SIG-M5 treated with dmso at 0.1 percent for 504 hours (cell line): ENCODE data around the gene PIWIL4.
A peak's percentile ranks its signal among the peaks of the same experiment; 100 is the strongest.
"Not testable (repeated sequence)": the region's sequence is repeated elsewhere in the genome, so short reads cannot be mapped to it uniquely, and the experiment has no call there.

Source experiments
- DNase-seq: peaks from one replicate; lab custom pipeline; 2025; ENCODE audit not compliant: unreplicated experiment; lab: John Stamatoyannopoulos, UW

Gene PIWIL4

DNA sequence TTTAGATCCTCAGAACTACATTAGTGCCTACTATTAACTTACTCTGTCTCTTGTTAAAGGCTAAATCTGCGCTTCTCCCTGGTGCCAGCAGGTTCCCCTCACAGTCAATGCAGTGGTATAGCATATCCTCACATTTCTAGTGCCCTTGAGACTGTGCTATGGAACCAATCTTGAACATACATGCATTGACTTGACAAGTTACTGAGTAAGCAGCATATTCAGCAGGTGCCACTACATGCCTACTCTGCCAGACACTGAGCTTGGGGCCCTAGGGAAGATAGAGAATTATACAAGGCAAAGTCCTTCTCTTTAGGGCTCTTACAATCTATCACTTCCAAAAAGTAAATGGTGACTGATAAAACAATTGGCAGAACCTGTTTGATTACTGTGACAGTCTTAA, 20.3 kb upstream of the PIWIL4 start:
- peak; percentile 42 for DNase-seq

DNA sequence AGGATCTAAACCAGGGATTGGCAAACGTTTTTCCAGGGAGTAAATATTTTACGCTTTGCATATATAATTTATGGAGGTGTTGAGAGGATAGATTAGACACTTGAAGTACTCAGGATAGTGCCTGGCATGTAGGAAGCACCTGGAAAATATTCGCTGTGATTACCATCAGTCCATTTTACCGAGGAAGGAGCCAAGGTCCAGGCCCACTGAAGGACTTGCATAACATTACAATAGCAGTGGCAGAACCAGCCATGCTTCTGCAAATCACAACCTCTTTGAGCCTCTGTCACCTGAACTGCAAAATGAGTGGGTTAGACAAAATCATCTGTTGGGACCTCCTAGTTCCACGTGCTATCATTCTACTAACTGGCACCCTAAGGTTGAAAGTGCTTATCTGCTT, 18.0 kb upstream of the PIWIL4 start:
- no peak for DNase-seq

DNA sequence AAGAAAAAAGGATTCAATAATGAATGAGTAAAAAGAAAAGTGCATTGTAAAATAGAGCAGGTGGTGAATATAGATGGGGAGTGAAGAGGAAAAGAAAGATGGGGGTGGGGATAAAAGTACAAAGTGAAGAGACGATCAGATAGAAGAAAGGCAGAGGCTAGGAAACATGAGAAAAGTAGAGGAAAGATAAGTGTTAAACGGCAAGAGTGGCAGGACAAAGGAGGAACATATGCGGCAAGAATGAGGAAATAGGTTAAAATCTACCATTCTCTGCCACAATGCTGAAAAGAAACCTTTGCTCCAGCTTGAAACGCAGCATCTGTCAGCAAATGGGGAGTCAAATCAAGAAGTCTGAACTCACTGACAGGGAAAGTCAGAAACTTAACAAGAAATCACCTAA, 16.7 kb upstream of the PIWIL4 start:
- DNase-seq: peak; percentile 68

DNA sequence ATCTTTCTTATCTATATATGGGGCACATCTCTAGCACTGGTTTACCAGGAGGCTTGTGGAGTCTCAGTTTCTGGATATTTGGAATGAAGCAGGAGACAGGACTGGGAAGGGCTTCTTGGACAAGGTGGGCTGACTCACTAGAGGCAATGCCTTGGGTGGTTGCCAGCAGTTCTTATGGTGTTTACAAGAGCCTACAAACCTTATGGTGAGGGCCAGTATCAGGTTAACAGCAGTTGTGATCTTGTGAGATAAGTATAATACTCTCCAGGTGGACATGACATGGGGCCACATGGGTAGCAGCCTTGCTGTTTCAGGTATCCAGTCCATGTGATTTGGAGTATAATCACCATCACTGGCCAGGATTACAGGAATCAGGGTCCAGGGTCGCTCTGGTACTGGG, 13.2 kb upstream of the PIWIL4 start:
- no peak for DNase-seq

GRCh38 chr11:94555752-94556329, 11.3 kb upstream of the PIWIL4 start:
- DNase-seq: not testable (repeated sequence)

DNA sequence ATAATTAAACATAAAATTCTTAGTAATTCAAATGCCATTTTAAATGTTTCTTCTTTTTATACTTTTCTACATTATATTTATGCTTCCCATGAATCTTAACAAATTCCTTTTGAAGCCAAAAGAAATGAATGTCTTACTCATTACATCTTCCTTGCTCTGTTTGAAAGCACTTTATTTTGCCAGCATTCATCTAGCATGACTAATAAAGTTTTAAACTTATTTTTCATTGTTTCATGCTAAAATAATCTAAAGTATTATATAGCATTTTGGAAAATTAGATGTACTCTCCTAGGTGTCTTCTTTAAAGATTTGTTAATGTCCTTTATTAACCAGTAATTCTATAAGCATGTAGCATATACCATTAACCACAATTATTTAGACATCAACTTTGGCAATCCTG, 9.7 kb upstream of the PIWIL4 start:
- DNase-seq: no peak

- DNase-seq: no peak
Measured at GRCh38 chr11:94557992-94558391, 9.2 kb upstream of the PIWIL4 start.

GRCh38 chr11:94558468-94558867, 8.7 kb upstream of the PIWIL4 start:
- DNase-seq: peak; percentile 87

DNA sequence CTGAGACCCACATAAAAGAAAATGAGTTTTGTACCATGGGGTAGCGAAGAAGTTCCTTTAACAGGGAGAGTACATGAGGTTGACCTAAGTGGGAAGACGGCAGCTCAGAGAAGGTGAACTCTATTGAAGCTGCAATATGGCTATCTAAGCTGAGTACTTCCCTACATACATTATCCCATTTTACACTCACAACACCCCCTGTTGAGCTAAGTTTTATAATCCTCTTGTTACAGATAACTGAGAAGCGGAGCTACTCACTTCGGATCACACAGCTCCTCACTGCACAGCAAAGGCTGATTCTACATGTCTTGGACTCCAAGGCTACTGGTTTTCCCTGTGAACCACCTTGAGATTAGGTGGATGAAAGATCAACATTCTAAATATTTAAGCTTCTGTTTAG, 8.2 kb upstream of the PIWIL4 start:
- no peak for DNase-seq

- DNase-seq: no peak
Measured at GRCh38 chr11:94559361-94559760, 7.8 kb upstream of the PIWIL4 start.

GRCh38 chr11:94560834-94561233, 6.3 kb upstream of the PIWIL4 start:
- DNase-seq: no peak

DNA sequence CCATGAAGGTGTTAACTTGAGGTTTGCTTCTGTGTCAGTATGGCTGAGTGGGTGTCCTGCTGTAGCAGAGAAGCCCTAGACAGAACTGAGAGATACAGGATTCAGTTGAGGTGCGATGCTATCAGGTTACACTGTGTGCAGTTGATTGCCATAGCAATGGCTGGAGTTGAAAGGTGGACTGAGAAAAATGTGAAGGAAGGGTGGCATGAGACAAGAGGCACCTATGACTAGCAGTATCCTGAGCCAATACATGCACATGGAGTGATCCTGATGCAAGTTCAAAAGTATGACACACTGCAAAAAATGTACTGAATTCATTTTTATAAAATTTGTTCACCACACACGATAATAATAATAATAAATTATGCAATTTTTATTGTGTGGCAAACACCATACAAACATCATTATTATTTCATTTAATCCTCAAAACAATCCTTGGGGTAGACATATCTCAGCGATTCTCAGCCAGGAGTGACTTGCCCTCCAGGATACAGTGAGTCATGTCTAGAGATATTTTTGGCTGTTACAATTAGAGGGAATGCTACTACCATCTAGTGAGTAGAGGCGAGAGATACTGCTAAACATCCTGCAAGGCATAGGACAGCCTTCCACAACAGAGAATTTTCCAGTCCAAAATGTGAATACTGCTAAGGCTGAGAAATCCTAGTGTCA, 3.9 kb upstream of the PIWIL4 start:
- peak; percentile 14 for DNase-seq

- DNase-seq: no peak
Measured at GRCh38 chr11:94563848-94564467, 3.2 kb upstream of the PIWIL4 start.

DNA sequence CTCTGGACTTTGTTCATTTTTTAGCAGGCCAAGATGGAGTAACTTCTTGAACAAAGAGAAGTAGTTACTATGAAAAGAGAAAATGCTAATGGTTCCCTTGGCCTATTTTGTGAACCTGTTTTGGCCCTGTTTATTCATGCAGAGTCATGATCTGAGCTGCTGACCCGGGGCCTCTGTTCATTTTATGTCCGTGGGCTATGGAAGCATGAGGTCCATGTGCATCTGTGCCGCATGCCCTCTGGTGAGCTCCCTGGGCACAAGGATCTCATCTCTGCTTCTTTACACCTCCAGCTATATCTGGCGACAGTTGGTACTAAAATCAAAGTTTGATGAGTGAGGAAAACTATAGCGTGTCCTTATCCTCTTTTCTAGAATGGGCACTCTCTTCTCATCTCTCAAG, 1.0 kb downstream of the PIWIL4 start:
- no peak for DNase-seq

- no peak for DNase-seq
Measured at GRCh38 chr11:94568717-94569116, 1.5 kb downstream of the PIWIL4 start.

DNA sequence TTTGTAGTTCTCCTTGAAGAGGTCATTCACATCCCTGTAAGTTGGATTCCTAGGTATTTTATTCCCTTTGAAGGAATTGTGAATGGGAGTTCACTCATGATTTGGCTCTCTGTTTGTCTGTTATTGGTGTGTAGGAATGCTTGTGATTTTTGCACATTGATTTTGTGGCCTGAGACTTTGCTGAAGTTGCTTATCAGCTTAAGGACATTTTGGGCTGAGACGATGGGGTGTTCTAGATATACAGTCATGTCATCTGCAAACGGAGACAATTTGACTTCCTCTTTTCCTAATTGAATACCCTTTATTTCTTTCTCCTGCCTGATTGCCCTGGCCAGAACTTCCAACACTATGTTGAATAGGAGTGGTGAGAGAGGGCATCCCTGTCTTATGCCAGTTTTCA, 5.8 kb downstream of the PIWIL4 start:
- not testable (repeated sequence) for DNase-seq

DNA sequence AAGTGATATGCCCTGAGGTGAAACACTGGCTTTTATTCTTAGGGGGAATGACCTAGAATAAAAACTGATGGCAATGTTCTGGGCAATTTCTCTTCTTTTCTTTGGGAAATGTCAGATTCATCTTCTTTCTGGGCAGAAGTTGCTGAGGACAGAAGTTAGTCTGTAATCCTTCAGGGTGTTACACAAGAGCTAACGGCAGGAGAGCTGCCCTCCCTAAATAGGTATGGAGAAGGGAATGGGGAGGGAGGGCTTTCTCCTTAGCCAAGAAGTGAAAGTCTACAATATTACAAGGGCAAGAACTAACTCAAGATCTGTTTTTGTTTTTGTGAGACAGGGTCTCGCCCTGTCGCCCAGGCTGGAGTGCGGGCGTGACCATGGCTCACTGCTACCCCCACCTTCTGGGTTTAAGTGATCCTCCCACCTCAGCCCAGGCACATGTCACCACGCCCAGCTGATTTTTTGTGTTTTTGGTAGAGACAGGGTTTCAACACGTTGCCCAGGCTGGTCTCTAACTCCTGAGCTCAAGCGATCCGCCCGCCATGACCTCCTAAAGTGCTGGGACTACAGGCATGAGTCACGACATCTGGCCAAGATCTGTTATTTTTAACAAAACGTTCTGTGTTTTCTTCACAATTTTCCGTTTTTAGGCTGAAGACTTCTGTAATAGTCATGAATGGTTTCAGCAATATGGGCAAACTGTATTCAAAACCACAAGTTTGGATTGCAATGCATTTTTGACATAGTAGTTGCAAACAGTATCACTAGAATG, 7.2 kb downstream of the PIWIL4 start:
- DNase-seq: peak; percentile 97

DNA sequence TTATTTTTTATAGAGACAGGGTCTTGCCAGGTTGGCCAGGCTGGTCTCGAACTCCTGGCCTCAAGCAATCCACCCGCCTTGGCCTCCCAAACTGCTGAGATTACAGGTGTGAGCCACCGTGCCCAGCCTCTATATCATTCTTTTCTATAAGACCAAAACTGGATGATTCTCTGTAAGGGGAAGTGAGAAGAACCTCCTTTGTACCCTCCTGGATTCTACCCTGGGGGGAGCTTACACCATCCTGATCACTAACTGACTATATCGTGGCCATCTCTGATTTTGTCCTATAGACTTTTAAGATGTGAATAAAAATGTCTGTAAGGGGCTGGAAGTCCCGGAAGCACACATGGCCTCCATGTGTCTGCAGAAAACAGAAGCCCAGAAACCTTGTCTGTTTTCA, 9.1 kb downstream of the PIWIL4 start:
- peak; percentile 40 for DNase-seq

DNA sequence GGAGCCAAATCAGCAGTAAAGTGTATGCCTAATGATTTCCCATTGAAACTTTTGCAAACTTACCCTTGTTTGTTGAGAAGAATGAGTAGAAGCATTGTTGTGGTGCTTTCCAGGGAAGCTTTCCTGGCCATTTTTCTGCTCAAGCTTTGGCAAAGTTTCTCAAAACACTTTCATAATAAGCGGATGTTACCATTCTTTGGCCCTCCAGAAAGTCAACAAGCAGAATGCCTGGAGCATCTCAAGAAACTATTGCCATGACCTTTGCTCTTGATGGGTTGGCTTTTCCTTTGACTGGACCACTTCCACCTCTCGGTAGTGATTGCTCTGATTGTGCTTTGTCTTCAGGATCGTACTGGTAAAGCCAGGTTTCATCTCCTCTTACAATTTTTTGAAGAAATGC, 10.7 kb downstream of the PIWIL4 start:
- no peak for DNase-seq

DNA sequence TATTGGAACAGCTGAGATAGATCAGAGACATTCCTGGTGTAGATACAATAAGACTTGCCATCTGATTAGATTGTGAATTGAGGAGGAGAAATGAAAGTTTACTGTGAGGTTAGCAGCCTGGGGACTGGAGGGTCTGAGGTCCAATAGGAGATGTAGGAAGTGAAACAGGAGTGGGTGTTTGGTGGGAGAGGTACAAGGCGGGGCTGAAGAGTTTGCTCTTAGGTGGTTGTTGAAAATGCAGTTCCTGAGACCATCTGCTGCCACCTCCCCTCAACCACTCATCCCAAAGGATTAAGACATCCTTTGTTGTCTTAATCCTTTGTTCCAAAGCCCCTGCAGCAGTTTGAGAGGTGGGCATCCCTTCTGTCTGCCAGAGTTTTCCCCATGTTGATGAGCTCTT, 14.8 kb downstream of the PIWIL4 start:
- peak; percentile 70 for DNase-seq

DNA sequence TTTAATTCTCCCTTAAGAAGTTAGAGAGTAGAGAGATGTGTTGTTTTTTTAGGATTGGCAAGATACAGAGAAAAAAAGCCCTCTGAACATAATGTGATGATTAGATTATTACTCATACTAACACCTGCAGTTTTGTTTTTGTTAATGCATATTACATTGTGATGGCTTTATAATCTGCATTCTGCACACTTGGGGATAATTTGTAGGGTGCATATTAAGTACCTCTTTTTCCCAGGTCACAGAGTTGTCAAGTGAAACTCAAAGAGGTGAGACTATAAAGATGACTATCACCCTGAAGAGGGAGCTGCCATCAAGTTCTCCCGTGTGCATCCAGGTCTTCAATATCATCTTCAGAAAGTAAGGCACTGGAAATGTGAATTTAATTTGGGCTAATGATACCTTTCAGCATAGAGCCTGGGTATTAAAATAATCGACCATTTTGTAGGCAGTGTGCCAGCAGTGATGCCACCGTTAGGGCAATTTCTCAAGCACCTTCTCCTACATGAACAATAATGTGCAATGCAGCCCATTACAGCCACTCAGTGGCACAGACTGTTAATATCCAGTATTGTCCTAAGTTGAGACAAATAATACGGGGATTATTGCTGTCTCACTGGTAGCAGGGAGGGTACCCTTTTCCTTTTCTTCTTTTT, 16.2 kb downstream of the PIWIL4 start:
- DNase-seq: no peak
